ENCODE measurements around the gene TSPYL1.
"Not testable (repeated sequence)": the region's sequence is repeated elsewhere in the genome, so short reads cannot be mapped to it uniquely, and the experiment has no call there.

Gene TSPYL1

DNA sequence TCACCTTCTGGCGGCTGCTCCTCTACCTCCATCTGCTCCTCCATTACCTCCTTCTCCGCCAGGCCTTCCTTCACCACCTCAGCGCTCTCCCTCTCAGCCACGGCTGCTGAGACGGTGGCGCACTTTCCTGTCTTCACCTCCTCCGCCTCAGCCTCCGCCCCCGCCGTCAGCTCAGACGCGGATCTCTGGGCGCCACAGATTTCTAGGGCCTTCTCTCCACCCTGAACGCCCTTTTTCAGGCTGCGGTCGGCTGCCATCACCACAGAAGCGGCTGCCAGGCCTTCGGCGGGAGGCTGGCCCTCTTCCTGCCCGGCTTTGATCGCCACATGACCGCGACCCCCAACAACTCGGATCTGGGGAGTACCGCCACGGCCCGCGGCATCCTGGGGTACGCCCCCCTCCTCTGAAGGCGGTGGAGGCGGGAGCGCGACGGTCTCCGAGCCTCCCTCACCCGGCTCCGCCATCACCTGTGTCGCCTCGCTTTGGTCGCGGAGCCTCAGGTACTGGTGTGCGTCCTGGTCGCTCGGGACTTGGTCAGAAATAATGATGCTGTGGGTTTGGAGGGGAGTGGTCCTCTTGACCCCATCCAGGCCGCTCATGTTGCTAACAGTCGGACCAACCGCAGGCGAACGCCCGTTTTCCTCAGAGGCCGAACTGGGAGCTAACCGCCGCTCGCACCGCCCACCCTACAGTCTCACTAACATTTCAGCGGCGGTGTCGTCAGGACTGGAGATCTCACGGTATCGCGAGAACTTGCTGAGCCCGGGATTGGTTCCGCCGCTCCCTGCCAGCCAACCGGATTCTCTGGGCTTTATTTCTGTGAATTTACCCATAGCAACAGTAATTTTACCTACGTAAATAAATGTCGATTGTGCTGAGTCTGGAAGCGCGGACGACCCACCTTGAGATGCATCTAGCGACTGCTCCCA is at the start of gene TSPYL1:
TSS of gene TSPYL1 (minus strand) at position 699 of the 929 bp plus-strand sequence. CDS start at position 599, 100 bp downstream.
- FAIRE-seq: peak; percentile 96

DNA sequence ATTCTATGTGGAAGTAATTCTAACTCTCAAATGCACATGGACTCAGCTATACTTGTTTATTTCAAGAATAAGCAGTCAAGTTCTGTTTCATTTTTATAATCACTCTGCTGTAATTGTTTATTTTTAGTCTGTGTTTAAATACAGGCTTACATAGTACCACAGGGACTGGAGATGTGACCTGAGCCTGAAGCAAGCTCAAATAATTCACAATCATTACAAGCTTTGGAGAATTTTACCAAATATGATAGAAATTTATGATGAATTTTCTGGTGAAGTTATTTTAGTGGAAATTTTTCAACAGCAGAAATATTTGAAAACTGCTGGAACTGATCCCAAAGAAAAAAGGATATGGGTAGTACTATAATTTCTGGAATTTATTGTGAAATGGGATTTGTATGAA is 49.4 kb upstream of the TSPYL1 start:
- FAIRE-seq: no peak

DNA sequence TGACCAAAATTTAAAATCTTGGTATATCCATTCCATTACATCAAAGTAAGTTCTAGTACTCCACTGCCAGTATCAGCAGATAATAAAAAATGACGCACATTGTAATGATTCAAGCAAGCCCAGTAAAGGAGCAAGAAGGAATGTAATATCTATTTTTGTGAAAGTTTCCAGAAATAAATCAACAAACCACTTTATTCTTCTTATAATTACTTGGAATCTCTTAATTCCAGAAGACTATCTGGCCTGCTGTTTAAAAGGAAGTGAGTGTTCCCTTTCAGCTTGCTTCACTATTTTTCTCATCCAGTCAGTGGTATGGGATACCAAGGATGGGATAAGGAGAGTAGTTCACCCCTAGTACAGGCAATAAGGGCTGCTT is 48.8 kb upstream of the TSPYL1 start:
- no peak for FAIRE-seq

DNA sequence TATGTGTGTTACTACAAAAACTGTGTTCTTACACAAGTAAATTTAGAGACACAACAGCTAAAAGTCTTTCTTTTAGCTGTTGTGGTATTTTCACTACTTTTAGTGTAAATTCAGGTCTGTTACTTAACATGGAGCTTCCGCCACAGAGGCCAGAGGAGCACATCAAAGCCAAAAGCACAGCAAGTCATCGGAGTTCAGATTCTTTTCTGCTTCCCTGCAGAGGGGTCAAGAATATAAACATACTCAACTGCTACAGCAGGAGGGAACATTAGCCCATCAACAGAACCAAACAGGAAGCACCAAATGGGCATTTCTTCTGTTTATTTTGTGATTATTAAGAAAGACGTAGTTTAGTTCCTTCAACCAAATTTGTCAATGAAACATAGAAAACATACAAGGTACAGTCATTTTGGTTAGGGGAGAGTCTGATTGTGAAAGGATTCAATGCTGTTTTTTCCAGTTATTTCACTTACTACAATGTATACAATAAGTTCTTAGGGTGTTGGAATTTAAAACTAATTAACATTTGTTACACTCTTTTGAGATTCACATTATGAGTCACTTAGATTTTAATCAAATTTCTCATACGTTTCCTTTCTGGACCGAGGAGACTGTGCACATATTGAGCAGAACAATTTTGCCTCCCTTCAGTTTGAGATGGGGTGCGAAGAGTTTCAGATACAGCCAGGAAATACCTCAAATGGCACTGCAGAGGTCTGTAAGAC is 48.2 kb upstream of the TSPYL1 start:
- no peak for FAIRE-seq

DNA sequence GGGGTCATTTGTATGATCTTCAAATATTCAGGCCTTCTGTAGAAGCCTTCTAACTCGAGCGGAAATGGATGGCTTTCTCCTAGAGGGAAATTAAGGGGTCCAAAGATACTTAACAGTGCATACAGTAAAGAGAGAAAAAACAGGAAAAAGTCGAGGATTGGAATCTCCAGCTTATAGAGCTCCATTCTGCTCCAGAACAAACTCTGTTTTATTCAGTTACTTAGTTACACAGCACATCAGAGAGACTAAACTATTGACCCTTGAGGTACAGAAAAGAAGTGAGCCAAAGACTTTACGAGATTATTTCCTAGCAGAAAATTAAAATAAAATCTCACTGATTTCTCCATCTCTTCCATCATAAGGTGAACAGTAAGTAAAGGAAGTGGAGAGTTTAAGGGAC is 47.3 kb upstream of the TSPYL1 start:
- FAIRE-seq: no peak

DNA sequence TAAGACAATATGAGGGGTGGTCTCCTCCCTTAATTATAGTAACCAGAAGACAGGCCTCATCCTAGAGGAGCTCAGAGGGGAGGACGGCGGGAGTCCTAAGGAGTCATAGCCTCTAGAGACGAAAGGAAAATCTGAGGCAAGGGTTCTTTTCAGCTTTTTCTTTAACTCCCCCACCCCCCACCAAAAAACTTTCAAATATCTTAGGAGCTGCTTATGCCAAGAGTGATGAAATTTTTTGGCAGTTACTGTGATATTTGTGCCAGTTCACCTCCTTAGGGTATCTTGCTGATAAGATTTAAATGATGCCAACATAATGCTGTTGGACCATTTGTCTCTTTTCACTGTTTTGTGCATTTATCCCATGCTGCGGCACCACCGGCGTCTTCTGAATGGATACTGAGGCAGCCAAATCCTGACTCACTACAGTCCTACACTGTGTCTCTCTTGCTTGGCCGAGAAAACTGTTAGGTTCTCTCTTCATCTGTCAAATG is 46.5 kb upstream of the TSPYL1 start:
- no peak for FAIRE-seq

DNA sequence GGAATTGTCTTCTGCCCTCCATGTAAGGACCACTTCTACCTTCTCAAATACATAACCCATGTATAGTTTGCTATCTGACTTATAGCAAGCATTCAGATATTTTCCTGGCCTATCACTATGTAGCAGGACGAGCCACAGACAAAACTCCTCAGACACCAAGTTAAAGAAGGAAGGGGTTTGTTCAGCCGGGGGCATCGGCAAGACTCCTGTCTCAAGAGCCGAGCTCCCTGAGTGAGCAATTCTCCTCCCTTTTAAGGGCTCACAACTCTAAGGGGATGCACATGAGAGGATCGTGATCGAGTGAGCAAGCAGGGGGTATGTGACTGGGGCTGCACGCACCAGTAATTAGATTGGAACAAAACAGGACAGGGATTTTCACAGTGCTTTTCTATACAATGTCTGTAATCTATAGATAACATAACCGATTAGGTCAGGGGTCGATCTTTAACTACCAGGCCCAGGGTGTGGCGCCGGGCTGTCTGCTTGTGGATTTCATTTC is 46.0 kb upstream of the TSPYL1 start:
- FAIRE-seq: not testable (repeated sequence)

DNA sequence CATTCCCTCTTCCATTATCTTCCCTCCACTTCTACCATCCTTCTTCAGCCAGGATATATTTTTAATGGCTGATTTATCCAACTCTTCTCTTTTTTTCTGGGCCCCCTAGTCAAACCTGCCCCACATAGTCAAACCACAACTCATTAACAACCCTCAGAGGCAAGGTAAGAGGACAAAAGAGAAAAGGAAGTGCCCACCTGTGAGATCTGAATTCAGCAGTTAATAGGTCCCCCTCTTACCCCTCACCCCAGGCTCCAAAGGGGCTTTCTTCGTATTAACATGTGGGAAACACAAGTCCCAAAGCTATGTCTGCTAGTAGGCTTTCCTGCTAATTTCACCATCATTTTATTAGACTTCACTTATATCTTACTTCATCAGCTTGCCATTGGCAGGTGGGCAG is 44.1 kb upstream of the TSPYL1 start:
- no peak for FAIRE-seq

DNA sequence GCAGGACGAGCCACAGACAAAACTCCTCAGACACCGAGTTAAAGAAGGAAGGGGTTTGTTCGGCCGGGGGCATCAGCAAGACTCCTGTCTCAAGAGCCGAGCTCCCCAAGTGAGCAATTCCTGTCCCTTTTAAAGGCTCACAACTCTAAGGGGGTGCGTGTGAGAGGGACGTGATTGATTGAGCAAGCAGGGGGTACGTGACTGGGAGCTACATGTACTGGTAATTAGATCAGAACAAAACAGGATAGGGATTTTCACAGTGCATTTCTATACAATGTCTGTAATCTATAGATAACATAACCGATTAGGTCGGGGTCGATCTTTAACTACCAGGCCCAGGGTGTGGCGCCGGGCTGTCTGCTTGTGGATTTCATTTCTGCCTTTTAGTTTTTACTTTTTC is 42.2 kb upstream of the TSPYL1 start:
- FAIRE-seq: not testable (repeated sequence)

DNA sequence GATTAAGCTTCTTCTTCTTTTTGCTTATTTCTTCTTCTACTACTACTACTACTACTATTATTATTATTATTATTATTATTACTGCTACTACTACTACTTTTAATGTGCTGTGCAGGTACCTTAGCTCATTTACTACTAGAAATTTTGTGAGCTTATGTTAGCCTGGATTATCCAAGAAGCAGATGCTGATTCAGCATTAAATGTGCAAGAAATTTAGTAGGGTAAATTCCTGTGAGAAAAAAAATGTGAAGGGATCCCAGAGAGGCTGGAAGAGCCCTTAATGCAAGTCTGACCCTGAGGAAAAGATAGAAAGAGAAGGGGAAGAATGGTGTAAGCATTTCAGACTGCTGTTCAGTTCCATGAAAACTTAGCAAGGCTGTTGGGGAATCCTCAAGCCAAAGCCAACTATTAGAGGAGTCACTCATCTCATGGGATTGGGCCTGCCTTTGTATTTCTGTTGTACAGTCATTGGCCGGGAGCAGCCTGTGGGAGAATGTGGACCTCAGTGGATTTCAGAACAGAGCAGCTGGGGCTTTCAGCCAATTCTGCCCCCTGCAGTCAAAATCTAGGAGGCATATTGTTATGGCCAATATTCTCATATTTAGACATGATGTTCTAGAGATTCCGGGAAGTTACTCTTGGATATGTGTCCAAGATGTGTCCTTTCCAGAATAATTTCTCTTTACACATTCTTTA is 37.2 kb upstream of the TSPYL1 start:
- FAIRE-seq: no peak

DNA sequence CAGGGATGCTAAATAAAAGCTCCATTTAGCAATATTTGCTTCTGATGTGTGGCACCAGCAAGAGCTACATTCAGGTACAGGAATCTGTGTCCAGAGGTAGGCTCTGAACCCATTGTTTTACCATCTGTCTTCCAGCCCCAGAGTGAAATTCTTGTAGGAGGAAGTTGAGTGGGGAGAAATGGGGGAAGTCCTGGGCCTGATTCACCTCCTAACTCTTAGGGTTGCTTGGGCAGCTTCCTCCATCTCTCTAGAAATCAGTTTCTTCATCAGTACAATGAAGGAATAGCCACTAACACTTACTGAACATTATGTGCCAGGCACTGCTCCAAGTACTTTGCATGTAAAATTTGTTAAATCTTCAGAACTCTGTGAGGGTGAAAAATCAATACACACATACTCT is 35.1 kb upstream of the TSPYL1 start:
- FAIRE-seq: no peak

DNA sequence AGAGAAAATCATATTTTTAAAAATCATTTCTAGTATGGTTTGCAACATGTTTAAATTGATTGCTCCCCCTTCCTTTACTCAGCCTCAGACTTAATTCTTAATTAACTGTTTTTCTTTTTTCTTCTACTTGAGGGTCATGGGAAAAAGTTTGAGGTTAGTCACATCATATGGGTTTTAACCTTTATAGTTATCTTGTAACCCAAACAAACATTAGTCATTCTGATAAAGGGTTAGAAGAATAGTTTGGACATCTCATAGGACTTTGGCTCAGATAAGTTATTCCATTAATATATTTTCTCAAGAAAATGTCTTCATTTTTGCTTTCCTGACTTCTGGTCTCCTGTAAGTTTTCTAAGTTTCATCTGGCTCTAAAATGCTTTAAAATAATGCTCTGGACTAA is 34.5 kb upstream of the TSPYL1 start:
- FAIRE-seq: no peak

DNA sequence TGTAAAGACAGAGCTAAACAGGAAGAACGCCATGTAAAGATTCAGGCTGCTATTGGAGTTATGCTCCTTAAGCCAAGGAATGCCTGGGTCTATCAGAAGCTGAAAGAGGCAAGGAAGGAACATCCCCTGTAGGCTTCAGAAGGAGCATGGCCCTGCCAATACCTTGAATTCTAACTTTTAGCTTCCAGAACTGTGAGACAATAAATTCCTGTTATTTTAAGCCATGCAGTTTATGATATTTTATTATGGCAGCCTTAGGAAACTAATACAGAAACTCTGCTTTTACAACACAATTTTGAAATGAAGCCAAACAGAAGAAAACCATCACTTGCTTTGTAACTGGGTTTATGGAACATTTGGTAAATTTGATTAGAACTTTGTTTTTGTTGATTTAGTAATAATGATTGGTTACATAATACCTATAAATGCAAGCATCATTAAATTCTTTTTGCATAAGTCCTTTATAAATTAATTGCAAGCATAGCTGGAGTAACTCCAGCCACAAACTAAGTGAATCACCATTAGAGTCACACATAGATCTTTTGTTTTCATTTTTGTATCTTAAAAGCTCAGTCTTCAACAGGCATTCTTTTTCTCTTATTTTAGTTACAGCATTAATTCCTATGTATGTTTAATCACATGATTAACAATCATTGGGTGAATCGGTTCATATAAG is 33.5 kb upstream of the TSPYL1 start:
- no peak for FAIRE-seq

DNA sequence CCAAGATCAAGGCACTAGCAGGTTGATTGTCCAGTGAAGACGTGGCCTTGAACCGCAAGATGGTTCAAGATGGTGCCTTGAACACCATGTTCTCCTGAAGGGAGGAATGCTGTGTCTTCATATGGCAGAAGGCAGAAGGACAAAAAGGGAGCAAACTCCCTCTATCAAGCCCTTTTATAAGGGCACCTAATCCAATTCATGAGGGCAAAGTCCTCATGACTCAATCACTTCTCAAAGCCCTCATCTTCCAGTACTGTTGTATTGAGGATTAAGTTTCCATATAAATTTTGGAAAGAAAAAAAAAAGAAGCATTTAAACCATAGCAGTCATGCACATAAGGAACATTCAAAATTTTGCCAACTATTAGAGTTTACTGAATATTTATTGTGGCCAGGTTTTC is 29.9 kb upstream of the TSPYL1 start:
- no peak for FAIRE-seq

DNA sequence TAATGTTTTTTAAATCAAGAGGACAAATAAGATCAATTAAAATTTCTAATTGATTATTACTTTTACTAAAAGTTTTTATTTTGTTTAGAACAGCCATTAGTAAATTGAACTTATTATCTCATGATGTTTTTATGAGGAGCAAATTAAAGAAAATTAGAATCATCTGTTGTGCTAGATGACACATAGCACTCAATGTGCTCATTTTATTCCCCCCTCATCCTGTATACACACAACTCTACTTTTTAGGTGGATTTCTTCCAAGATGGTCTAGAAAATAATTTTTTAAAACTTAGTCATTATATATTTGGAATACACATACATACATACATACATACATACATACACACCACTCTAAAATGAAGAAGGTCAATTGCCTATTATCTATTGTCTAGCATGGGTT is 29.3 kb upstream of the TSPYL1 start:
- no peak for FAIRE-seq

DNA sequence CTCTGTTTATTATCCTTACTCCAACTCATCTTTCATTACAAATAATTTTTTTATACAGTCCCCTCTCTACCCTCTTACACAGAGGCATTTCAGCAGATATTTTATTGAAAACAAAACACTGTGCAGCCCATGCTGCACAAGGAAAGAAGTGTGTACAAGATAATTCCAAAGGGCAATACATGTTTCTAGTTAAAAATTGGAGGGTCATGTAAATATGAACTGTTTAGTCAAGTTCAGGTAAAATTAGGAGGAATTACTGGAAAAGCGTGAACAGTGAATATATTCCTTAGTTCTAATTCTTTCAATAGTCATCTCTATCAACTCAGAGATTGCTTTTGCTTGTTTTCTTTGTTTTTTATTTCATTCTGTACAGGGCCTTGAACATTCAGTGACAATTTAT is 27.9 kb upstream of the TSPYL1 start:
- no peak for FAIRE-seq

DNA sequence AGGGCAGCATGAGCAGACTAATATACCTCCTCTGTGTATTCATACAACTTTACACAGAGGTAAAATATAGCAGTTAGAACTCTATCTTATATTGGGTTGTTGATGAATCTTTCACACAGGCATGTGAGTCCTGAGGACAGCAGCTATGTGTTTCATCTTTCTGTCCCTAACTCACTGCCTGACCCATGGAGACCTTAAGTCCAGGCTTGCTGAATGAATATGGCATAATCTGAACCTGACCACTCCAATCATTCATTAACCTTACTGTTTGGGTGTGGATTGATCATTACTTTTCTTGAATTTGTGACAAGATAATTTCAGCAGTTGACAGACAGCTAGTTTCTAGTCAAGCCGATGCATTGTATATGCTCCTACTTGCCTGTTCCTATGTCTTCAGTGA is 27.3 kb upstream of the TSPYL1 start:
- FAIRE-seq: no peak

DNA sequence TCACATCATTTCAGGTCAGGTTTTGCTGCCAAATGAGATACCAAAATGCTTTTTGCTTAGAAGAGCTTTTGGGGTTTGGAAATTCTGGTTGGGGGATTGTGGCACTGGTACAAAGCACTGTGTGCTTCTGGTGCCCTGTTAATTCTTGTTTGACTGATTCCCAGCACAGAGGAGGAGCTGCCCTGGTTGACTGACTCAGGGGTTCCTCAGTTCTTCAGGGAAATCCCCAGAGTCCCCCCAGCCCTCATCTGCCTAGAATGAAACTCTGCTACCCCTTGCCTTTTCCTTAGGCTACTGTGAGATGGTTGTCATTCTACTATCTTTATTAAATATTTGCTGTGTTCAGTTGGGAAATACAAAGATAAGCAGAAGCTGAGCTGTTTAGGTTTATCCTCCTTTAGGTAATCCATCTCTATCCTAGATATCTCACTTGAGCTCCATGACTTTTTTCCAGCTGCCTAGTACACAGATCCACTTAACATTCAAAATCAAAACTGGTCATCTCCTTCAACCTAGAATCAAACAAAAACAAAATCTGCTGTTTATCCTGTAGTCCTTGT is 24.9 kb upstream of the TSPYL1 start:
- FAIRE-seq: no peak

DNA sequence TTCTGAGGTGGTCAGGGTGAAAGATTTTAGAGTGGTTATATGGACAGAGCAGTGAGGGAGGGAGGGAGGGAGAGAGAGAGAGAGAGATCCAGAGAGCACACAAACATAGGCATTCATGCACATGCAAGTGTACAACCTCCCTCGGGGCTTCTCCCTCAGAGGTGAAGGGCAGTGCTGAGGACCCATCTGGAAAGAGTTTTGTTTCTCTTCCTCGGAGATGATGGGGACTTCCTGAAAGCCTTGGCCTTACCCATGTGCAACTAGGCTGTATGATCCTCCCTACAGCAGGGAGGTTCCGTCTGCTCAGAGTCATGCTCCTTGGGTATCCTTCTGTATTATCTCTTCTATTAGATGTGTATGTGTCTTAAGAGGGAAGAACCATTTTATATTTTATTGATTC is 21.4 kb upstream of the TSPYL1 start:
- no peak for FAIRE-seq

DNA sequence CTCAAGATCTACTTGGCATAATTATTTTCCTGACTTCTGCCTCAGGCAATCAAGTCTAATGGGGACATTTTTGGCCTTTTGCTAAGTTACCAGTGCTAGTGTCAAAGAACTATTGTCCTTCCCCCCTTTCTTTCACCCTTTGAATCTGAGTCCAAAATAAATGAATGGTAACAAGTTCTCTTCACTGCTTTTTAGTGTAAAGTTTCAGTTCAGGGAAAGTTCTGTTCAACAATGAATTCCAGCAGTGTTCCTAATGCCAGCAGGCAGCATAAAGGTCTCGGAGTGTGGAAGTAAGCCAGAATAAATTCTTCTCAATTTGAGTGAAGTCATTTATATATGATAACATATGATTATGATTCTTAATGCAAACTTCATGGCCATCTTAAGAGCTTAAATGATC is 20.8 kb upstream of the TSPYL1 start:
- FAIRE-seq: no peak

DNA sequence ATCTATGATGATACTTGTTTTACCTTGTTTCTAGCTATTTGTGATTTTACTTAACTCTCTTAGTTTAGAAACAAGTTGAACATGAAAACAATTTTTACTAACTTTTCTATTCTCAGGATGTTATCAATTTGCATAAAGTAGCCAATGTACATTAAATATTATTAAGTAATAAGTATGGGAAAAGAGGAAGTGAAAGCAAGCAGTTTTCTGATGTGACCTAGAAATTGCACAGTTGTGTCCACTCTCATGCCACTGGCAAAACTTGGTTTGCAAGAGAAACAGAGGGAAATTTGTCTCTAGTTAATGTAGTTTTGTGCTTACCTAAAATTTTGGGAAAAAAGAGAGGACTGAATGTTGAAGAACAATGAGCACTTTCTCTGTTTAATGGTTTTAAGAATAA is 19.2 kb upstream of the TSPYL1 start:
- no peak for FAIRE-seq

DNA sequence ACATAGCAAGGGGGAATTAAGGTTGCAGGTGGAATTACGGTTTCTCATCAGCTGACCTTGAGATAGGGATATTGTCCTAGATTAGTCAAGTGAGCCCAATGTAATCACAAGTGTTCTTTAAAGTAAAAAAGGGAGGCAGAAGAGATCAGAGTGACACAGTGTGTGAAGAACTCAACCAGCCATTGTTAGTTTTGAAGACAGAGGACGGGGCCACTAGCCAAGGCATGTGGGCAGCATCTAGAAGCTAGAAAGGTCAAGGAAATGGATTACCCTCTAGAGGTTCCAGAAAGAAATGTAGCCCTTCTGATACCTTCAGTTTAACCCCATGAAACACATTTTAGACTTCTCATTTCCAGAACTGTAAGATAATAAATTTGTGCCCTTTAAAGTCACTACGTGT is 18.5 kb upstream of the TSPYL1 start:
- FAIRE-seq: no peak
